Fibroblast of mammary gland (primary cell): ENCODE measurements around the gene TUBB4B.

ENCODE experiments used
- DNase-seq: peaks from one replicate; pipeline ENCODE4 v3.0.0-alpha.2; 2010; ENCODE audit warnings: low read depth
- H3K4me3 ChIP-seq: 2 replicates; pipeline ENCODE4 v1.5.1; 2011; ENCODE audit warnings: low read depth, mild to moderate bottlenecking, low read length, moderate library complexity; ENCODE audit not compliant: control insufficient read depth
- TF ChIP-seq, protein P1 (sequence below): conservative IDR thresholded peaks from 2 replicates; pipeline ENCODE4 v1.5.1; 2011; ENCODE audit warnings: low read depth, low read length, inconsistent platforms; ENCODE audit not compliant: control insufficient read depth, insufficient read depth

Gene TUBB4B

DNA sequence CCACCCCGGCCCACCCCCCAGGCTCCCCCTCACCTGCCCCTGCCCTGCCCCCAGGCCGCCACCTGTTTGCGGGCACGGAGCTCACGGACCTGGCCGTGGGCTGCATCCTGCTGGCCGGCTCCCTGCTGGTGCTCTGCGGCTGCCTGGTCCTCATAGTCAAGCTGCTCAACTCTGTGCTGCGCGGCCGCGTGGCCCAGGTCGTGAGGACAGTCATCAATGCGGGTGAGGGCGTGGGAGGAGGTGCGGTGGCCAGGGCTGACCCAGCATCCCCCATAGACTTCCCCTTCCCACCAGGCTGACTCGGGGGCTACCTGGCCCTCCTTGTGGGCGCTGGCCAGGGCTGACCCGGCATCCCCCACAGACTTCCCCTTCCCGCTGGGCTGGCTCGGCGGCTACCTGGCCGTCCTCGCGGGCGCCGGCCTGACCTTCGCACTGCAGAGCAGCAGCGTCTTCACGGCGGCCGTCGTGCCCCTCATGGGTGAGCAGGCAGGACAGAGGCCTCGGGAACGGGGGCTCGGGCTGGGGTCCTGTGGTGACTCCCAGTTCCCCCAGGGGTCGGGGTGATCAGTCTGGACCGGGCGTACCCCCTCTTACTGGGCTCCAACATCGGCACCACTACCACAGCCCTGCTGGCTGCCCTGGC is 6.9 kb upstream of the TUBB4B start:
- DNase-seq, result no peak
- TF ChIP-seq, protein P1, sequence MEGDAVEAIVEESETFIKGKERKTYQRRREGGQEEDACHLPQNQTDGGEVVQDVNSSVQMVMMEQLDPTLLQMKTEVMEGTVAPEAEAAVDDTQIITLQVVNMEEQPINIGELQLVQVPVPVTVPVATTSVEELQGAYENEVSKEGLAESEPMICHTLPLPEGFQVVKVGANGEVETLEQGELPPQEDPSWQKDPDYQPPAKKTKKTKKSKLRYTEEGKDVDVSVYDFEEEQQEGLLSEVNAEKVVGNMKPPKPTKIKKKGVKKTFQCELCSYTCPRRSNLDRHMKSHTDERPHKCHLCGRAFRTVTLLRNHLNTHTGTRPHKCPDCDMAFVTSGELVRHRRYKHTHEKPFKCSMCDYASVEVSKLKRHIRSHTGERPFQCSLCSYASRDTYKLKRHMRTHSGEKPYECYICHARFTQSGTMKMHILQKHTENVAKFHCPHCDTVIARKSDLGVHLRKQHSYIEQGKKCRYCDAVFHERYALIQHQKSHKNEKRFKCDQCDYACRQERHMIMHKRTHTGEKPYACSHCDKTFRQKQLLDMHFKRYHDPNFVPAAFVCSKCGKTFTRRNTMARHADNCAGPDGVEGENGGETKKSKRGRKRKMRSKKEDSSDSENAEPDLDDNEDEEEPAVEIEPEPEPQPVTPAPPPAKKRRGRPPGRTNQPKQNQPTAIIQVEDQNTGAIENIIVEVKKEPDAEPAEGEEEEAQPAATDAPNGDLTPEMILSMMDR, result no peak
- H3K4me3 ChIP-seq, result no peak overlapping the region

DNA sequence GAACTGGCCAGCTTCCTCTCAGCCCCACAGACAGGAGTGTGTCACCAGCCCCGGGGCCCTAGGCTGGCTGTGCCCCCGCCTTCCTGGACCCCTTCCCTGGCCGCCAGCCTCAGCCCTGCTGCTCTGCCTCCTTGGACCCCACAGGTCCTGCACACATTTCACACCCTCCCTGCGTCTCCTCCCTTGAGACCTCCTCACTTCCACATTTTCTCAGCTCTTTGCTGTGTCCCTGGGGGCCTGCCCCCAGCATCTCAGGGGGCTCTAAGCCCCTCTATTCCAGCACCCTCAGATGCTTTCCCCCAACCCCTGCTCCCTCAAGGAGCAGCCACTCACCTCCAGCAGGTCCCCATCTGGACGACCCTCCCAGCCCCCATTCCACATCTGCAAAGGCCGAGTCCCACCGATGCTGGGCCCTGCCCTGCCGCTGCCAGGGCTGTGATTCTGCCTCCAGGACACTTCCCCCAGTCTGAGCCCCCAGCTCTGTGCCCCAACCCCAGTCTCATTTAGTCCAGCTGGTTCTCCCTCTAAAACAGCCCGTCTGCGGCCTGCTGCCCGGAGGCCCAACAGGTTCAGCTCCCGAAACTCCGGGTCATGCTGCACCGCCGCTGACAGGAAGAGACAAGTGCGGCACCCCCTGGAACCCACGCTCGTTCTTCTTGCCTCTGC is 6.2 kb upstream of the TUBB4B start:
- no peak for DNase-seq
- TF ChIP-seq, protein P1, result no peak
- no peak overlapping the region for H3K4me3 ChIP-seq

DNA sequence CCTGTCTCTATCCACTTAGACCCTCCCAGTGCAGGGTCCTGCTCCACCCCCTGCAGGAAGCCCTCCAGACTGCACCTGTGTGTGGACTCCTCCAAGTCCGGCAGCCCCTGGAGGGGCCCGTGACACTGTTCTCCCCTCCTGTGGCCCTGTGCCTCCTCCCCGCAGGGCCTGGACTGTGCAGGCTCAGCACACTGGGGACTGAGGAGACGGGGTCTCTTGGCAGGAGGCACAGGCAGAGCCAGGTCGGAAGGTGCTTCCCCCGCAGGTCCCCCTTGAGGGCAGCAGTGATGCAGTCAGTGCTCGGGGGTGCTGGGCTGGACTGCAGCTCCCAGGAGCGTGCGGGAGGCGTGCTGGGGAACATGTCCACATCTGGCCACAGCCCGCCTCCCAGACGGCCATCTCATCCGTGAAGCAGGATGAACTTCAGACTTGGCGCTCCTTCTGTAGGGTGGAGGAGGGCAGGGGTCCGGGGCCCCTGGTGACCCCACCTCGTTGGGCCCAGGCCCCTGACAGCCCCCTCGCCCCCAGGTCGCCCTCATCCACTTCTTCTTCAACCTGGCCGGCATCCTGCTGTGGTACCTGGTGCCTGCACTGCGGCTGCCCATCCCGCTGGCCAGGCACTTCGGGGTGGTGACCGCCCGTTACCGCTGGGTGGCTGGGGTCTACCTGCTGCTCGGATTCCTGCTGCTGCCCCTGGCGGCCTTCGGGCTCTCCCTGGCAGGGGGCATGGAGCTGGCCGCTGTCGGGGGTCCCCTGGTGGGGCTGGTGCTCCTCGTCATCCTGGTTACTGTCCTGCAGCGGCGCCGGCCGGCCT is 5.5 kb upstream of the TUBB4B start:
- TF ChIP-seq, protein P1, result no peak
- H3K4me3 ChIP-seq, result no peak overlapping the region
- DNase-seq, result no peak

DNA sequence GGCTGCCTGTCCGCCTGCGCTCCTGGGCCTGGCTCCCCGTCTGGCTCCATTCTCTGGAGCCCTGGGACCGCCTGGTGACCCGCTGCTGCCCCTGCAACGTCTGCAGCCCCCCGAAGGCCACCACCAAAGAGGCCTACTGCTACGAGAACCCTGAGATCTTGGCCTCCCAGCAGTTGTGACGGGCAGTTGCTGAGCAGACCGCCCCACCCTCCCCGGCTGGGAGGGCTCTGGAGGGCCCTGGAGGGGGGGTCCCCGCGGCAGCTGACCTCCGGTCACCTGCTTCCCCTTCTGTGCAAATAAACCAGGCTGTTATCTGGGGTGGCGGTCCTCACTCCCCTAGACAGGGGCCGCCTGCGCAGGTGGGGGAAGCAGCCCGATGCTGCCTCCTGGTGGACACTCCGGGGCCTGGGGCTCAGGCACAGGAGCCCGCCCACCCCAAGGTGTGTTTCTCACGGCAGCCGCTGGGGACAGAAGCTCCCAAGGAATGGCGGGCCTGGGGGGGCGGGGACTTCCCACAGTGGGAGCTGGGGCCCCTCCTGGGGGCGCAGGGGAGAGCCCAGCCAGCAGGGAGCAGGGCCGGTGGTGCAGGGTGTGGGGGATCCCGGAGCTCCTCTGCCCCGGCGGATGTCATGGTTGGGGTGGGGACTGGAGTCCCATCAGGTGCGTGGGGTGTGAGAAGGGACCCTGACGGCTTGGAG is 4.7 kb upstream of the TUBB4B start:
- TF ChIP-seq, protein P1, result peak; percentile 78
- no peak overlapping the region for H3K4me3 ChIP-seq
- peak; percentile 66 for DNase-seq

DNA sequence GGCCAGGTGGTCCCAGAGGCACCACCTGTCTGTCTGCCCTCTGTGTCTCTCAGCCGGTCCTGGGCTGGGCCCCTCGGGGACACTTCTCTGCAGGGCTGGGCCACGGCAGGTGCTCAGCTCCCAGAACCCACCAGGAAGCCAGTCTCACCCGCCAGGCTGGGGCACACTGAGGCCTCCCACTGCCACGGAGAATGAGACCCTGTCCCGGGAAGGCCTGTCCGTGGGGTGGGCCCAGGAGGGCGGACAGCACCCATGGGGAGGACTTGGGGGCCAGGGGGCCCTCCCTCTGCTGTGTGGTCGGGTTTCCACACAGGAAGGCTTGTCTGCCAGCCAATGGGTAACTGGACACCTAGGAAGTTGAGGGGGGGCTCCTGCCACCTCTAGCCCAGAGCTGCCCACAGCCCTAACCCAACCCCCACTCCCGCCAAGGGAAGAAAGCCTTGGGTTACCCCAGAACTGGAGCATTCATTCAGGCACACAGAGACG is 4.1 kb upstream of the TUBB4B start:
- DNase-seq, result no peak
- TF ChIP-seq, protein P1, result no peak
- H3K4me3 ChIP-seq, result no peak overlapping the region
